Osteocyte (in vitro differentiated cells): ENCODE measurements around the gene DLEC1. TPM values are rescaled to one million over a fixed set of nuclear protein-coding genes. Genes with fewer than 3 reads are reported as not detected.

Experiments
- DNase-seq: peaks from one replicate; pipeline ENCODE4 v3.0.0; 2021; ENCODE audit warnings: mixed read lengths; ENCODE audit not compliant: unreplicated experiment; ENCODE audit errors: extremely low spot score
- H3K27ac Mint-ChIP-seq: one replicate; pipeline ENCODE4 v1.8.0; 2021; ENCODE audit warnings: mild to moderate bottlenecking, mixed read lengths; ENCODE audit not compliant: unreplicated experiment
- H3K27me3 Mint-ChIP-seq: one replicate; pipeline ENCODE4 v1.8.0; 2021; ENCODE audit warnings: mixed read lengths; ENCODE audit not compliant: unreplicated experiment
- H3K36me3 Mint-ChIP-seq: one replicate; pipeline ENCODE4 v1.8.0; 2021; ENCODE audit warnings: mixed read lengths; ENCODE audit not compliant: unreplicated experiment
- H3K4me1 Mint-ChIP-seq: one replicate; pipeline ENCODE4 v1.8.0; 2021; ENCODE audit warnings: mixed read lengths; ENCODE audit not compliant: unreplicated experiment
- H3K4me3 Mint-ChIP-seq: one replicate; pipeline ENCODE4 v1.8.0; 2021; ENCODE audit warnings: mild to moderate bottlenecking, moderate library complexity, mixed read lengths; ENCODE audit not compliant: unreplicated experiment
- H3K9me3 Mint-ChIP-seq: one replicate; pipeline ENCODE4 v1.8.0; 2021; ENCODE audit warnings: mixed read lengths; ENCODE audit not compliant: unreplicated experiment
- CTCF ChIP-seq: fragments of 200-600 bp; sonication (generic); IDR thresholded peaks from 2 replicates; pipeline ENCODE4 v1.5.0; 2021; ENCODE audit warnings: antibody characterized with exemption, mild to moderate bottlenecking, moderate library complexity
- total RNA-seq: library from RNA; stranded (reverse); gene quantifications from 2 replicates; pipeline ENCODE4 v1.2.1, GENCODE V29; 2021

DLEC1 gene
- total RNA-seq, 1 donor from 2014 or later = 0.62 TPM

DNA sequence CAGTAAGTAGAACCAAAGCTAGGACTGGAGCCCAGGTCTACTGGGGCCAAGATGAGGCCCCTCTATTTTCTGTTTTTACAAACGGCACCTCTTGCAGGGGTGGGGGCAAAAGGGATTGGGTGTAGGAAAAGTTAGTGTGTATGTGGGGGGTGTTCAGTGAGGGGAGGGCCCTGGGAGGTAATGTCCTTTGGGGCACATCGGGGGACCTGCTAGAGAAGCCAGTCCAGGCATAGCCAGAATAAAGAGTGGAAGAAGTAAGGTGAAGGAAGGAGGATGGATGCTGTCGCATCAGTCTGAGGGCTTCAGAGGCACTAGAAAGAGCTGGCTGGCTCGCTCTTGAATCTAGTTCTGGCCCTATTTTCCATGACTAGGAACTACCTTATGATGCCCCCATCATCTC is 12.2 kb upstream of the DLEC1 start:
- Mint-ChIP-seq H3K9me3 (no peaks in the 10 kb centered on the region), H3K27ac (no peak overlapping the region), H3K27me3 (no peaks in the 10 kb centered on the region), H3K36me3 (no peaks in the 10 kb centered on the region), H3K4me1 (peaks cover 30% of the 10 kb centered on the region), H3K4me3 (no peak overlapping the region)
- no peak for TF ChIP-seq CTCF
- no peak for DNase-seq

DNA sequence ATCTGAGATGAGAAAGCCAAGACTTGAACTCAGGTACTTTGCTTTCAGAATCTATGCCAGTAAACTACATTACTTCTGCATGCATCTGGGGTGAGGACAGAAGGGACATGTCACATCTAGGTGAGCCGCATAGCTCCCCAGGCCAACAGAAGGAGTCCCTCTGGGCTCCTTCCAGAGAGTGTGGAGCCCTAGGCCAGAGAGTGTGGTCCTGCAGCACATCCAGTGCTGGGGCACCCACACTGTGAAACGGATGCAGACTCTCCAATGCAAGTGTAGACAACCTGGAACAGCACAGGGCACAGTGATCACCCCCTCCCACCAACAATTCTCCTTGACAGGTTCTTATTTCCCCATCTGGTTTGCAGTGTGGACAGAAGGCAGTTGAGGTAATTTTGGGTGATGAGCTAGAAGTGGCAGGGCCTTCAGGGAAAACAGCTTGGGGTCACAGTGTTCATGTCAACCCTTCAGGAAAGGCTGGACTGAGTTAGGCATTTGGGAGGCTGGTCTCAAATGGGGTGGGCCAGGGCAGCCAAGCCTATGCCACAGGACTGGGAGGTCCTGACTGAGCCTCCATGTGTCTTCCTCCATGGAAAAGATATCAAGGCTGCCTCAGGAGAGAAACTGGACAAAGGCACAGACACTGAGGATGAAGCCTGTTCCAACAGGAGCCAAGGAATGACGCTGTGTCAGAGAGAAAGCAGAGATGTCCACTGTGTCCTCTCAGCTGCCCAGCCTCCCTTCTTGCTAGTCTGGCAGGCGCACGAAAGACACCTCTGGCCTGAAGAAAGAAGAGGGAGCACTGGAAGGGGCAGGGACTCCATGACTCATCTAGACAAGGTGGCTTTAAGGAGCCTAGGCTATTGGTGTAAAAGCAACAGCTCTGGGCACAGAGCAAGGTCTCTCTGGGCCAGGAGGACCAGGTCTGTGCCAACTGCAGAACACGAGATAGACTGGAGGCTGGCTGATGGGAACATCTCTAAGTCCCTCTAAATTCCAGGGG is 11.2 kb upstream of the DLEC1 start:
- Mint-ChIP-seq H3K4me3 (no peak overlapping the region), H3K27ac (peak overlapping the region; percentile 77), H3K36me3 (no peaks in the 10 kb centered on the region), H3K27me3 (no peaks in the 10 kb centered on the region), H3K9me3 (no peaks in the 10 kb centered on the region), H3K4me1 (peaks cover 30% of the 10 kb centered on the region)
- no peak for DNase-seq
- TF ChIP-seq CTCF = no peak

DNA sequence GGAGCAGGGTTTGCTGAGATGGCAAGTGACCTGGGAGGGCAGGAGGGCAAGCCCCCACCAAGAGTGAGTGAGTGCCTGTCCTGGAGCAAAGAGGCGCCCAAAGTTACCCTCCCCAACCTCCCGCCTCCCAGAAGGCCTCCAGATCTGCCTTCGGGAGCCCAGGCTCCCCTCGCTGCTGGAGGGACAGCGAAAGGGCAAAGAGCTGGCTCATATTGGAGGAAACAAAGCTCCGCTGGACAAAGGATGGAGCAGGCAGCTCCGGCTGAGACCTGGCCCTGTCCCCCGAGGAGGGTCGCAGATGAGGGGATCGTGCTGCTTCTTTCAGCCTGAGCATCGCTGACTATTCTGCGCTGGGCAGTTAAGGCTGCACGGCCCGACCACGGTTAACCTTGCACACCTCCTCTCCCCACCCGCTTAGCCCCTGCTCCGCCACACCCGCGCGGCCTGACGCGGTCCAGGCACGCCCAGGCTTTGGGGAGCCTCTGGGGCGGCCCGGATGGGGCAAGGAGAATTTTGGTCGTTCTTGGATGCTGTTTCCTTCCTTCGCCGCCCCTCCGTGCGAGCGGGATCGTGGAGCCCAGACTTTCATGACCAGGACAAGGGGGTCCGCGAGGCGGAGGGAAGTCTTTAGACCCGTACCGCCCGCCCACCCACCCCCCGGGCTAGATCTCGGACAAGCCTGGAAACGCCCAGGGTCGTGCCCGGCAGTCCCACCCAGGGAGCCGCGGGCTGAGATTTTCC is 10.2 kb upstream of the DLEC1 start:
- H3K27me3 Mint-ChIP-seq = no peaks in the 10 kb centered on the region
- H3K9me3 Mint-ChIP-seq = no peaks in the 10 kb centered on the region
- peaks cover 26% of the 10 kb centered on the region for H3K4me1 Mint-ChIP-seq
- H3K27ac Mint-ChIP-seq = peak overlapping the region; percentile 77
- peak overlapping the region; percentile 63 for H3K4me3 Mint-ChIP-seq
- no peak for TF ChIP-seq CTCF
- no peak for DNase-seq
- H3K36me3 Mint-ChIP-seq = no peaks in the 10 kb centered on the region

GRCh38 chr3:38029400-38030125 is 9.4 kb upstream of the DLEC1 start, which contains the start of gene PLCD1:
Gene PLCD1, minus strand, starts transcription at chr3:38029642. Its CDS starts 103 bp downstream, at chr3:38029539.
- no peaks in the 10 kb centered on the region for H3K36me3 Mint-ChIP-seq
- no peaks in the 10 kb centered on the region for H3K27me3 Mint-ChIP-seq
- H3K9me3 Mint-ChIP-seq = no peaks in the 10 kb centered on the region
- H3K4me1 Mint-ChIP-seq = peaks cover 24% of the 10 kb centered on the region
- TF ChIP-seq CTCF = no peak
- peak within 1 kb of the TSS; percentile 66 for H3K4me3 Mint-ChIP-seq
- H3K27ac Mint-ChIP-seq = peak within 1 kb of the TSS; percentile 86
- no peak for DNase-seq
